B cell (primary cell): ENCODE measurements around the gene SDCCAG8. TPM values are rescaled to one million over a fixed set of nuclear protein-coding genes. Genes with fewer than 3 reads are reported as not detected.

Experiments used
- ATAC-seq: fragments of 200-7000 bp; cut with Tn5 transposase; one replicate; pipeline ENCODE4 v1.10.0; 2021; ENCODE audit warnings: low read depth, mild to moderate bottlenecking, moderate number of reproducible peaks, moderate library complexity
- CTCF ChIA-PET: fragments of 350-600 bp; sonication (Branson Sonifier 250); formaldehyde crosslinking; loops from one replicate; lab custom pipeline; 2021; ENCODE audit warnings: antibody characterized with exemption, inconsistent platforms; lab: Charles Lee
- POLR2A ChIA-PET: fragments of 350-600 bp; sonication (Branson Sonifier 250); formaldehyde crosslinking; loops from one replicate; lab custom pipeline; 2021; ENCODE audit warnings: antibody characterized with exemption; lab: Charles Lee
- DNase-seq: peaks from one replicate; pipeline ENCODE4 v3.0.0; 2013
- H2AFZ ChIP-seq: 2 replicates; pipeline ENCODE4 v1.6.1; 2012; ENCODE audit warnings: mild to moderate bottlenecking, low read depth, low read length; ENCODE audit not compliant: insufficient read depth, poor library complexity, severe bottlenecking
- H3K27ac ChIP-seq, 2 donors: 1 replicate in 1 of 2; 2 replicates in 1 of 2; pipeline ENCODE4 v1.5.1; 2012 to 2013; ENCODE audit warnings: low read length in 2 of 2, mild to moderate bottlenecking in 2 of 2, moderate library complexity in 1 of 2
- H3K27me3 ChIP-seq, 4 experiments: fragments of 200-600 bp in 1 of 4; sonication (generic) in 1 of 4; replicated peaks in 1 of 4; 1 replicate in 2 of 4; 2 replicates in 2 of 4; pipeline versions ENCODE4 v1.6.1 to v1.7.0; 2013 to 2016; ENCODE audit warnings: low read length in 3 of 4, mild to moderate bottlenecking in 2 of 4, mixed read lengths in 1 of 4, moderate library complexity in 1 of 4; ENCODE audit not compliant: insufficient read depth in 4 of 4, control insufficient read depth in 3 of 4; ENCODE audit errors: control extremely low read depth in 1 of 4
- H3K36me3 ChIP-seq, 2 experiments: replicated peaks in 1 of 2; 1 replicate in 1 of 2; 2 replicates in 1 of 2; pipeline versions ENCODE4 v1.6.1 to v1.7.1; 2013; ENCODE audit warnings: low read length in 1 of 2; ENCODE audit not compliant: insufficient read depth in 2 of 2, control insufficient read depth in 1 of 2; ENCODE audit errors: control extremely low read depth in 1 of 2, extremely low read depth in 1 of 2
- H3K4me1 ChIP-seq, 2 donors: fragments of 200-600 bp in 1 of 2; sonication (generic) in 1 of 2; 1 replicate in 1 of 2; 2 replicates in 1 of 2; pipeline versions ENCODE4 v1.5.1 to v1.6.1; 2013 to 2017; ENCODE audit warnings: low read length in 2 of 2; ENCODE audit not compliant: control insufficient read depth in 2 of 2, insufficient read depth in 2 of 2
- H3K4me2 ChIP-seq: replicated peaks from 2 replicates; pipeline ENCODE3; 2012; ENCODE audit warnings: mild to moderate bottlenecking, low read depth, low read length; ENCODE audit not compliant: poor library complexity, severe bottlenecking
- H3K4me3 ChIP-seq, 5 experiments: fragments of 200-600 bp in 1 of 5; sonication (generic) in 1 of 5; 1 replicate in 3 of 5; 2 replicates in 2 of 5; pipeline versions ENCODE4 v1.5.1 to v1.7.0; 2011 to 2016; ENCODE audit warnings: low read length in 4 of 5, mild to moderate bottlenecking in 4 of 5, low read depth in 2 of 5, control low read depth in 1 of 5, moderate library complexity in 1 of 5; ENCODE audit not compliant: insufficient read depth in 1 of 5; ENCODE audit errors: control extremely low read depth in 1 of 5, extremely low read depth in 1 of 5
- H3K79me2 ChIP-seq: fragments of 200-600 bp; sonication (generic); one replicate; pipeline ENCODE4 v1.6.0; 2016; ENCODE audit warnings: low read length; ENCODE audit not compliant: control insufficient read depth, insufficient read depth
- H3K9ac ChIP-seq: fragments of 200-600 bp; sonication (generic); 2 replicates; pipeline ENCODE4 v1.6.1; 2017; ENCODE audit warnings: mild to moderate bottlenecking, low read length, moderate library complexity
- H3K9me3 ChIP-seq, 3 donors: one replicate each; pipeline versions ENCODE4 v1.6.1 to v1.7.1; 2013; ENCODE audit warnings: low read length in 2 of 3; ENCODE audit not compliant: control insufficient read depth in 2 of 3, insufficient read depth in 1 of 3; ENCODE audit errors: control extremely low read depth in 1 of 3
- H4K20me1 ChIP-seq: 2 replicates; pipeline ENCODE4 v1.6.0; 2012; ENCODE audit warnings: mild to moderate bottlenecking, low read length; ENCODE audit not compliant: insufficient read depth, control insufficient read depth, poor library complexity, severe bottlenecking
- H3K27ac Mint-ChIP-seq: one replicate; pipeline ENCODE4 v1.8.0; 2021; ENCODE audit warnings: mixed read lengths
- H3K27me3 Mint-ChIP-seq: one replicate; pipeline ENCODE4 v1.8.0; 2021; ENCODE audit warnings: mixed read lengths
- H3K4me1 Mint-ChIP-seq: one replicate; pipeline ENCODE4 v1.8.0; 2021; ENCODE audit warnings: mixed read lengths
- H3K4me3 Mint-ChIP-seq: one replicate; pipeline ENCODE4 v1.8.0; 2021; ENCODE audit warnings: mixed read lengths
- H3K9me3 Mint-ChIP-seq: one replicate; pipeline ENCODE4 v1.8.0; 2022; ENCODE audit warnings: mixed read lengths; ENCODE audit not compliant: insufficient read depth
- CTCF ChIP-seq: fragments of 200-600 bp; IDR thresholded peaks from one replicate; pipeline ENCODE4 v1.8.0; 2022; ENCODE audit warnings: antibody characterized with exemption, mild to moderate bottlenecking
- EZH2 ChIP-seq: IDR thresholded peaks from 2 replicates; pipeline ENCODE4 v1.6.1; 2012; ENCODE audit warnings: borderline replicate concordance, low read depth, mild to moderate bottlenecking, moderate library complexity, low read length; ENCODE audit not compliant: insufficient read depth, poor library complexity, severe bottlenecking
- WGBS: methylation state at CpG from one replicate; pipeline ENCODE4 v1.1.5; 2013; ENCODE audit warnings: missing lambda C conversion rate; ENCODE audit not compliant: insufficient coverage; 5-methylcytosine and 5-hydroxymethylcytosine counted together
- intact Hi-C: fragments of 100-400 bp; cut with micrococcal nuclease; formaldehyde crosslinking; loops from one replicate; pipeline ENCODE4 v1.10.0; 2022
- polyA plus RNA-seq: library from polyadenylated mRNA; depleted of rRNA; stranded (reverse); fragments of >200 nt; gene quantifications from 2 replicates; pipeline ENCODE4 v1.2.3, GENCODE V29; 2012
- total RNA-seq, 2 donors: library from RNA; stranded (reverse); fragments of 120-200 nt in 1 of 2; gene quantifications; 1 replicate in 1 of 2; 2 replicates in 1 of 2; pipeline versions ENCODE4 v1.2.3 to v1.2.4, GENCODE V29; 2013 to 2022

Gene SDCCAG8
- total and polyA plus RNA-seq, 2 donors (not counting 1 experiment from before 2014, with no cell fraction given) = 37.1 to 60.7 TPM

- Histone ChIP-seq H3K9ac (no peak overlapping the region), H3K4me3 (no peak overlapping the region), H3K27ac (no peak overlapping the region), H3K9me3 (peaks cover 0 to 4% (median 3%) of the 10 kb centered on the region in 3 donors), H2AFZ (no peak overlapping the region), H4K20me1 (no peaks in the 10 kb centered on the region), H3K27me3 (no peaks in the 10 kb centered on the region), H3K4me2 (no peak overlapping the region), H3K79me2 (no peaks in the 10 kb centered on the region), H3K36me3 (peaks cover 0 to 4% of the 10 kb centered on the region in 2 experiments), H3K4me1 (no peaks in the 10 kb centered on the region)
- intact Hi-C loops = no loop called here
- CTCF ChIA-PET = no interaction called here
- Mint-ChIP-seq H3K4me1 (peaks cover 4% of the 10 kb centered on the region), H3K9me3 (no peaks in the 10 kb centered on the region), H3K27me3 (no peaks in the 10 kb centered on the region), H3K27ac (no peak overlapping the region), H3K4me3 (no peak overlapping the region)
- DNase-seq (no peak), ATAC-seq (no peak)
- POLR2A ChIA-PET = no interaction called here
- TF ChIP-seq EZH2 (no peak), CTCF (no peak)
- WGBS = no CpG with 5 or more reads among the region's 1 CpG
Observed at GRCh38 chr1:243520831-243521230, 265.0 kb downstream of the SDCCAG8 start.

GRCh38 chr1:243523766-243524165 lies 267.9 kb downstream of the SDCCAG8 start:
- H3K4me2 ChIP-seq = no peak overlapping the region
- ChIA-PET CTCF (no interaction called here), POLR2A (interaction anchor here (0.6 kb wide), 1 partner anchor 203 kb away, joined by 3 read pairs; no protein-coding TSS in a partner anchor)
- H3K4me3 ChIP-seq = no peak overlapping the region
- H3K27ac ChIP-seq = no peak overlapping the region
- Mint-ChIP-seq H3K27ac (no peak overlapping the region), H3K9me3 (peaks cover 4% of the 10 kb centered on the region), H3K4me1 (peaks cover 4% of the 10 kb centered on the region), H3K4me3 (no peak overlapping the region), H3K27me3 (no peaks in the 10 kb centered on the region)
- no peaks in the 10 kb centered on the region for H3K4me1 ChIP-seq
- 83% methylated on average over 2 of the region's 5 CpGs for WGBS
- no peaks in the 10 kb centered on the region for H3K36me3 ChIP-seq
- TF ChIP-seq CTCF (no peak), EZH2 (no peak)
- DNase-seq (no peak), ATAC-seq (no peak)
- H3K27me3 ChIP-seq = no peaks in the 10 kb centered on the region
- H3K9me3 ChIP-seq = peaks cover 0 to 1% (median 0%) of the 10 kb centered on the region in 3 donors
- H3K79me2 ChIP-seq = no peaks in the 10 kb centered on the region
- H4K20me1 ChIP-seq = no peaks in the 10 kb centered on the region
- no peak overlapping the region for H2AFZ ChIP-seq
- intact Hi-C loops = no loop called here
- no peak overlapping the region for H3K9ac ChIP-seq
